M059J (cell line): Measurements from ENCODE around the gene SLC24A3. TPM values are rescaled to one million over a fixed set of nuclear protein-coding genes. Genes with fewer than 3 reads are reported as not detected.

Experiments
- DNase-seq: peaks from one replicate; pipeline ENCODE4 v3.0.0-alpha.2; 2012; ENCODE audit warnings: low read depth
- total RNA-seq: library from RNA; depleted of rRNA; stranded (reverse); fragments of >200 nt; shearing (Covaris generic); gene quantifications from 2 replicates; pipeline ENCODE4 v1.2.3, GENCODE V29; 2014

The SLC24A3 gene
- total RNA-seq, 1 experiment from 2014 or later, result 2.8 TPM

- DNase-seq, result no peak
Measured at GRCh38 chr20:19302714-19303113, 90.3 kb downstream of the SLC24A3 start.

- DNase-seq, result no peak
Measured at GRCh38 chr20:19304389-19304788, 91.9 kb downstream of the SLC24A3 start.

- DNase-seq, result no peak
Measured at GRCh38 chr20:19304886-19305415, 92.5 kb downstream of the SLC24A3 start.

GRCh38 chr20:19308146-19308545 lies 95.7 kb downstream of the SLC24A3 start:
- no peak for DNase-seq

GRCh38 chr20:19310541-19310940 lies 98.1 kb downstream of the SLC24A3 start:
- no peak for DNase-seq

GRCh38 chr20:19313342-19314069 lies 101.1 kb downstream of the SLC24A3 start:
- no peak for DNase-seq

GRCh38 chr20:19314621-19315020 lies 102.2 kb downstream of the SLC24A3 start:
- peak; percentile 22 for DNase-seq

GRCh38 chr20:19317237-19318069 lies 105.0 kb downstream of the SLC24A3 start:
- DNase-seq, result peak; percentile 58

GRCh38 chr20:19318610-19319009 lies 106.2 kb downstream of the SLC24A3 start:
- DNase-seq, result no peak

- no peak for DNase-seq
Measured at GRCh38 chr20:19320005-19320404, 107.6 kb downstream of the SLC24A3 start.

- DNase-seq, result peak; percentile 25
Measured at GRCh38 chr20:19321176-19321575, 108.7 kb downstream of the SLC24A3 start.

GRCh38 chr20:19322061-19322985 lies 109.9 kb downstream of the SLC24A3 start:
- DNase-seq, result peak; percentile 44

- peak; percentile 40 for DNase-seq
Measured at GRCh38 chr20:19327401-19327800, 115.0 kb downstream of the SLC24A3 start.

GRCh38 chr20:19328676-19329075 lies 116.2 kb downstream of the SLC24A3 start:
- DNase-seq, result no peak

GRCh38 chr20:19330038-19330437 lies 117.6 kb downstream of the SLC24A3 start:
- no peak for DNase-seq

GRCh38 chr20:19330731-19331130 lies 118.3 kb downstream of the SLC24A3 start:
- DNase-seq, result no peak

- DNase-seq, result no peak
Measured at GRCh38 chr20:19333563-19333962, 121.1 kb downstream of the SLC24A3 start.

GRCh38 chr20:19335341-19335740 lies 122.9 kb downstream of the SLC24A3 start:
- no peak for DNase-seq

- DNase-seq, result peak; percentile 20
Measured at GRCh38 chr20:19335916-19336315, 123.5 kb downstream of the SLC24A3 start.

- DNase-seq, result no peak
Measured at GRCh38 chr20:19336631-19337030, 124.2 kb downstream of the SLC24A3 start.

GRCh38 chr20:19338380-19338779 lies 125.9 kb downstream of the SLC24A3 start:
- no peak for DNase-seq

- DNase-seq, result no peak
Measured at GRCh38 chr20:19338960-19339359, 126.5 kb downstream of the SLC24A3 start.
